BJ (cell line): ENCODE data around the gene ABCD3. TPM values are rescaled to one million over a fixed set of nuclear protein-coding genes. Genes with fewer than 3 reads are reported as not detected.
"Not testable (repeated sequence)": the region's sequence is repeated elsewhere in the genome, so short reads cannot be mapped to it uniquely, and the experiment has no call there.

ENCODE experiments used
- CTCF ChIA-PET: fragments of 350-600 bp; formaldehyde crosslinking; extraction: SDS; loops from one replicate; lab custom pipeline; 2021; ENCODE audit warnings: antibody characterized with exemption, inconsistent platforms; lab: Yijun Ruan, JAX
- POLR2A ChIA-PET: fragments of 300-600 bp; sonication (Branson Sonifier 250); formaldehyde crosslinking; extraction: SDS; loops from one replicate; lab custom pipeline; 2021; ENCODE audit warnings: antibody characterized with exemption; lab: Charles Lee
- DNase-seq: peaks from one replicate; pipeline ENCODE4 v3.0.0-alpha.2; 2011; ENCODE audit warnings: low read depth
- H3K27me3 ChIP-seq: 2 replicates; pipeline ENCODE4 v1.6.0; 2011; ENCODE audit warnings: low read length; ENCODE audit not compliant: control insufficient read depth, insufficient read depth
- H3K36me3 ChIP-seq: 2 replicates; pipeline ENCODE4 v1.5.1; 2011; ENCODE audit warnings: low read length; ENCODE audit not compliant: control insufficient read depth, insufficient read depth
- H3K4me3 ChIP-seq: 2 replicates; pipeline ENCODE4 v1.5.1; 2011; ENCODE audit warnings: low read depth, mild to moderate bottlenecking, control low read depth, low read length
- CTCF ChIP-seq: IDR thresholded peaks from 2 replicates; pipeline ENCODE4 v1.5.1; 2011; ENCODE audit warnings: low read depth, mild to moderate bottlenecking, control low read depth, inconsistent platforms, low read length, moderate library complexity; ENCODE audit not compliant: insufficient read depth
- polyA plus RNA-seq: library from polyadenylated mRNA; depleted of rRNA; stranded (reverse); fragments of >200 nt; gene quantifications from 2 replicates; pipeline ENCODE4 v1.2.3, GENCODE V29; 2011

The ABCD3 gene
- polyA plus RNA-seq, 1 experiment: 7.3 TPM

- H3K27me3 ChIP-seq: no peaks in the 10 kb centered on the region
- no peak for TF ChIP-seq CTCF
- no peak for DNase-seq
- CTCF ChIA-PET: interaction anchor here (0.6 kb wide), 1 partner anchor 188 kb away, joined by 3 read pairs; no protein-coding TSS in a partner anchor
- no peak overlapping the region for H3K4me3 ChIP-seq
- POLR2A ChIA-PET: no interaction called here
- H3K36me3 ChIP-seq: no peaks in the 10 kb centered on the region
Measured at GRCh38 chr1:94434365-94435045, 16.3 kb downstream of the ABCD3 start.

DNA sequence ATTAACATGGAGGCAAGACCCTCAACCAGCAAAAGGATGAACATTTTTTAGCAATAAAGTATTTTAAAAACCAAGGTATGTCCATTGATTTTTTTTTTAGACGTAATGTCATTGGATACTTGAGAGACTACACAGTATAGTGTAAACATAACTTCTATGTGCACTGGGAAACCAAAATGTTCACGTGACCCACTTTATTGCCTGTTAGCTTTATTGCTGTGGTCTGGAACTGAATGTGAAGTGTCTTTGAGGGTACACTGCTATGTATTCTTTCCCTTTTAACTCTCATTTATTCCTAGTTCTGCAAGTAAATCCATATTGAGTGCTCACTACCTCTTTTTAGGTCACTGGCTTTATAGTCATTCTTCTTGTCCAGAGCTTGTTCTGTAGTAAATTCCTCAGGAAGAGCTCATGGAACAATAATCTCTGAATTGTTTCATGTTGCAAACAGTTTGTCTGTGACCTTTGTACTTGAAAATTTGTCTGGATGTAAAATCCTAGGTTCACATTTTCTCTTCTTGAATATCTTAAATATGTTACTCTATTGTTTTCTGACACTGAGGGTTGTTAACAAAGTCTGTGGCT is 20.6 kb downstream of the ABCD3 start:
- CTCF ChIA-PET: no interaction called here
- POLR2A ChIA-PET: no interaction called here
- DNase-seq: peak; percentile 23
- TF ChIP-seq CTCF: no peak
- no peak overlapping the region for H3K4me3 ChIP-seq
- no peaks in the 10 kb centered on the region for H3K27me3 ChIP-seq
- H3K36me3 ChIP-seq: no peaks in the 10 kb centered on the region

DNA sequence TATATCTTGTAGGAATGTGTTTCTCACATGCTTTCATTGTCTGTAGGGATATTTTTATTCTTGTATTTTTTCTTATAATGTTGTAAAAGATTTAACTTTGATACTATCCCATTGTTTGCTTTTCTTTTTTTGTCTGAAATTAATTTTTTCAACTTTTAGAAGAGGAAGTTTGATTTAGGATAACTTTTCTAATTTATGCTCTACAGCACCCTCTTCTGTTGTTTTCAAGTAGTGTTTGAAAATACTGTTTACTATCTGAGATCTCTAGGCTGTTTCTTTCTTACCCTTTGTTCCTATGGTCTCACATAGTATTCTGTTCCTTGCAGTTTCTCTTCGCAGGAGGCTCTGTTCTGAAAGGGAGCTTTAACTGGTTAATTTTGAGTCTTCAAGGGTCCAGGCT is 21.9 kb downstream of the ABCD3 start:
- CTCF ChIA-PET: interaction anchor here (0.7 to 1.0 kb wide), 2 partner anchors 8 to 82 kb away, joined by 3 read pairs; no protein-coding TSS in a partner anchor
- no peak overlapping the region for H3K4me3 ChIP-seq
- no peaks in the 10 kb centered on the region for H3K36me3 ChIP-seq
- DNase-seq: no peak
- H3K27me3 ChIP-seq: no peaks in the 10 kb centered on the region
- no peak for TF ChIP-seq CTCF
- POLR2A ChIA-PET: no interaction called here

- CTCF ChIA-PET, POLR2A ChIA-PET, H3K36me3 ChIP-seq, DNase-seq, H3K4me3 ChIP-seq, H3K27me3 ChIP-seq: not testable (repeated sequence)
Measured at GRCh38 chr1:94443067-94443466, 24.9 kb downstream of the ABCD3 start.

DNA sequence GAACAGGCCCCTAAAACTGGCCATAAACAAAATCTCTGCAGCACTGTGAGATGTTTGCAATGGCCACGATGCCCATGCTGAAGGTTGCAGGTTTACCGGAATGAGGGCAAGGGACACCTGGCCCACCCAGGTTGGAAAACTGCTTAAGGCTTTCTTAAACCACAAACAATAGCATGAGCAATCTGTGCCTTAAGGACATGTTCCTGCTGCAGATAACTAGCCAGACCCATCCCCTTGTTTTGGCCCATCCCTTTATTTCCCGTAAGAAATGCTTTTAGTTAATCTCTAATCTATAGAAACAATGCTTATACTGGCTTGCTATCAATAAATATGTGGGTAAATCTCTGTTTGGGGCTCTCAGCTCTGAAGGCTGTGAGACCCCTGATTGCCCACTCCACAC is 26.6 kb downstream of the ABCD3 start:
- DNase-seq, H3K27me3 ChIP-seq, H3K4me3 ChIP-seq, POLR2A ChIA-PET, H3K36me3 ChIP-seq, CTCF ChIA-PET: not testable (repeated sequence)

- CTCF ChIA-PET: interaction anchor here (0.7 kb wide), 1 partner anchor 412 kb away, joined by 3 read pairs; no protein-coding TSS in a partner anchor
- DNase-seq, H3K36me3 ChIP-seq, H3K27me3 ChIP-seq, POLR2A ChIA-PET, H3K4me3 ChIP-seq: not testable (repeated sequence)
Measured at GRCh38 chr1:94445733-94446132, 27.5 kb downstream of the ABCD3 start.

GRCh38 chr1:94446177-94446576 is 28.0 kb downstream of the ABCD3 start:
- H3K4me3 ChIP-seq, H3K36me3 ChIP-seq, H3K27me3 ChIP-seq, DNase-seq, POLR2A ChIA-PET: not testable (repeated sequence)
- CTCF ChIA-PET: interaction anchor here (0.7 kb wide), 1 partner anchor 412 kb away, joined by 3 read pairs; no protein-coding TSS in a partner anchor

DNA sequence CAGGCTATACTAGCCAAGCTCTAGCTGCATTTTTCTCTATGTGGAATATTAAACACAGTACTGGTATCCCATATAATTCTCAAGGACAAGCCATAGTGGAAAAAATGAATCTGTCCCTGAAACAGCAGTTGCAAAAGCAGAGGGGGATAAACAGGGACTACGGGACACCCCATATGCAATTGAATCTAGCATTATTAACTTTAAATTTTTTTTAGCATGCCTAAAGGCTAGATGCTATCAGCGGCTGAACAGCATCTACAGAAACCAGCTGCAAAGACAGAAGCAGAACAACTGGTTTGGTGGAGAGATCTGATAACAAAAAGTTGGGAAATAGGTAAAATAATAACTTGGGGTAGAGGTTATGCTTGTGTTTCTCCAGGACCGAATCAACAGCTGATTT is 30.6 kb downstream of the ABCD3 start:
- CTCF ChIA-PET, H3K36me3 ChIP-seq, POLR2A ChIA-PET, H3K4me3 ChIP-seq, H3K27me3 ChIP-seq, DNase-seq: not testable (repeated sequence)
